A549 (cell line): Measurements from ENCODE around the gene NRM. TPM values are rescaled to one million over a fixed set of nuclear protein-coding genes. Genes with fewer than 3 reads are reported as not detected.

Experiments used
- ATAC-seq, 2 experiments: fragments of 200-7000 bp in 1 of 2; fragments of >200 bp in 1 of 2; cut with Nextera tagmentation in 1 of 2; cut with Tn5 transposase in 1 of 2; 3 replicates each; pipeline versions ENCODE4 v1.8.0 to v1.9.1; 2018 to 2020; ENCODE audit warnings: mild to moderate bottlenecking in 1 of 2, moderate library complexity in 1 of 2
- CTCF ChIA-PET: fragments of 300-600 bp; sonication (Branson Sonifier 250); formaldehyde crosslinking; extraction: SDS; loops from one replicate; lab custom pipeline; 2021; ENCODE audit warnings: antibody characterized with exemption, inconsistent platforms; lab: Yijun Ruan, JAX
- POLR2A ChIA-PET: fragments of 350-600 bp; formaldehyde crosslinking; extraction: SDS; loops from one replicate; lab custom pipeline; 2021; ENCODE audit warnings: antibody characterized with exemption, inconsistent platforms; lab: Yijun Ruan, JAX
- DNase-seq, 2 experiments: peaks; one replicate each; pipeline versions ENCODE4 v3.0.0 to v3.0.0-alpha.2; 2011 to 2016; ENCODE audit warnings: low read depth in 1 of 2, low spot score in 1 of 2
- FAIRE-seq: peaks from 2 replicates; lab custom pipeline; 2011; peaks lifted over from hg19 to GRCh38; lab: Jason Lieb, UNC
- H3K27ac ChIP-seq, 2 experiments: fragments of >200 bp; sonication (Bioruptor Twin); formaldehyde crosslinking; 3 replicates each; pipeline ENCODE4 v1.5.1; 2016 to 2017
- H3K4me1 ChIP-seq: fragments of >200 bp; sonication (Bioruptor Twin); formaldehyde crosslinking; 3 replicates; pipeline ENCODE4 v1.6.1; 2016
- H3K4me2 ChIP-seq: fragments of >200 bp; sonication (Bioruptor Twin); formaldehyde crosslinking; 3 replicates; pipeline ENCODE4 v1.6.1; 2016
- H3K4me3 ChIP-seq: fragments of >200 bp; sonication (Bioruptor Twin); formaldehyde crosslinking; 3 replicates; pipeline ENCODE4 v1.5.1; 2016
- H3K9me3 ChIP-seq: fragments of >200 bp; sonication (Bioruptor Twin); formaldehyde crosslinking; 3 replicates; pipeline ENCODE4 v1.6.1; 2016
- CEBPB ChIP-seq, 2 experiments: fragments of >200 bp in 1 of 2; sonication (Bioruptor Twin) in 1 of 2; formaldehyde crosslinking in 1 of 2; IDR thresholded peaks; 2 replicates each; pipeline ENCODE4 v1.6.1; 2012 to 2016
- CHD2 ChIP-seq: fragments of 150-350 bp; IDR thresholded peaks from 2 replicates; pipeline ENCODE4 v1.6.1; 2014; ENCODE audit warnings: low read length; ENCODE audit not compliant: partially characterized antibody
- CHD4 ChIP-seq: fragments of 200-600 bp; sonication (generic); IDR thresholded peaks from 2 replicates; pipeline ENCODE4 v1.6.1; 2016; ENCODE audit warnings: antibody characterized with exemption, mild to moderate bottlenecking, borderline replicate concordance
- E2F6 ChIP-seq: IDR thresholded peaks from 2 replicates; pipeline ENCODE4 v1.6.1; 2012; ENCODE audit warnings: low read depth, borderline replicate concordance
- EHMT2 ChIP-seq: fragments of 200-600 bp; sonication (generic); IDR thresholded peaks from 2 replicates; pipeline ENCODE4 v1.6.1; 2016; ENCODE audit warnings: antibody characterized with exemption, low read depth, mild to moderate bottlenecking, moderate library complexity
- EP300 ChIP-seq, 2 experiments: fragments of >200 bp; sonication (Bioruptor Twin); formaldehyde crosslinking; IDR thresholded peaks; 2 replicates in 1 of 2; 3 replicates in 1 of 2; pipeline ENCODE4 v1.6.1; 2016 to 2017
- FOXS1 ChIP-seq: fragments of 250-450 bp; sonication (Bioruptor Pico); IDR thresholded peaks from 2 replicates; pipeline ENCODE4 v1.5.0; 2020; ENCODE audit warnings: mild to moderate bottlenecking, moderate library complexity
- HDAC2 ChIP-seq: fragments of 200-600 bp; sonication (generic); IDR thresholded peaks from 2 replicates; pipeline ENCODE4 v1.6.1; 2016
- HMGXB4 ChIP-seq: fragments of 250-450 bp; sonication (Bioruptor Pico); IDR thresholded peaks from 2 replicates; pipeline ENCODE4 v1.5.0; 2021; ENCODE audit warnings: mild to moderate bottlenecking, moderate library complexity, borderline replicate concordance
- HOXA7 ChIP-seq: fragments of 250-450 bp; sonication (Bioruptor Pico); IDR thresholded peaks from 2 replicates; pipeline ENCODE4 v1.5.0; 2020; ENCODE audit warnings: mild to moderate bottlenecking, moderate library complexity
- JUNB ChIP-seq: fragments of >200 bp; sonication (Bioruptor Twin); formaldehyde crosslinking; IDR thresholded peaks from 2 replicates; pipeline ENCODE4 v1.6.1; 2016
- KDM5A ChIP-seq: fragments of 200-600 bp; sonication (generic); IDR thresholded peaks from 2 replicates; pipeline ENCODE4 v1.6.1; 2016; ENCODE audit warnings: antibody characterized with exemption, mild to moderate bottlenecking
- MAFK ChIP-seq: fragments of 450-650 bp; IDR thresholded peaks from 2 replicates; pipeline ENCODE4 v1.6.1; 2014; ENCODE audit not compliant: partially characterized antibody
- MAZ ChIP-seq: fragments of 150-350 bp; IDR thresholded peaks from 2 replicates; pipeline ENCODE4 v1.6.1; 2014; ENCODE audit warnings: antibody characterized with exemption, low read depth, low read length, borderline replicate concordance
- NFE2L2 ChIP-seq: fragments of 150-350 bp; conservative IDR thresholded peaks from 2 replicates; pipeline ENCODE4 v1.6.1; 2014; ENCODE audit warnings: low read length
- NR3C1 ChIP-seq: fragments of >200 bp; sonication (Bioruptor Twin); formaldehyde crosslinking; IDR thresholded peaks from 3 replicates; pipeline ENCODE4 v1.6.1; 2017
- PBX3 ChIP-seq: IDR thresholded peaks from 2 replicates; pipeline ENCODE4 v1.6.1; 2012
- PHF8 ChIP-seq: fragments of 200-600 bp; sonication (generic); IDR thresholded peaks from 2 replicates; pipeline ENCODE4 v1.6.1; 2016; ENCODE audit warnings: low read depth, mild to moderate bottlenecking, antibody characterized with exemption, moderate library complexity, borderline replicate concordance
- POLR2A ChIP-seq: IDR thresholded peaks from 2 replicates; pipeline ENCODE4 v1.6.1; 2012; ENCODE audit warnings: mild to moderate bottlenecking, low read length
- POLR2AphosphoS2 ChIP-seq: conservative IDR thresholded peaks from 2 replicates; pipeline ENCODE4 v1.6.1; 2012; ENCODE audit warnings: low read length, improper control_type of control experiment, inconsistent platforms
- RAD21 ChIP-seq, 2 experiments: fragments of >200 bp in 1 of 2; sonication (Bioruptor Twin) in 1 of 2; formaldehyde crosslinking in 1 of 2; IDR thresholded peaks in 1 of 2; conservative IDR thresholded peaks in 1 of 2; 2 replicates in 1 of 2; 3 replicates in 1 of 2; pipeline ENCODE4 v1.6.1; 2012 to 2018; ENCODE audit warnings: inconsistent platforms in 1 of 2
- RNF2 ChIP-seq: fragments of 200-600 bp; sonication (generic); IDR thresholded peaks from 2 replicates; pipeline ENCODE4 v1.6.1; 2016; ENCODE audit warnings: low read depth, mild to moderate bottlenecking, antibody characterized with exemption, moderate library complexity, borderline replicate concordance
- SMC3 ChIP-seq: fragments of >200 bp; sonication (Bioruptor Twin); formaldehyde crosslinking; IDR thresholded peaks from 3 replicates; pipeline ENCODE4 v1.6.1; 2018; ENCODE audit warnings: inconsistent platforms
- TFCP2L1 ChIP-seq: fragments of 250-450 bp; sonication (Bioruptor Pico); IDR thresholded peaks from 2 replicates; pipeline ENCODE4 v1.5.0; 2021; ENCODE audit warnings: mild to moderate bottlenecking
- WGBS: methylation state at CpG from one replicate; pipeline ENCODE4 v1.1.6; 2017; ENCODE audit errors: missing lambda C conversion rate; 5-methylcytosine and 5-hydroxymethylcytosine counted together
- polyA plus RNA-seq, 4 experiments: library from polyadenylated mRNA; depleted of rRNA in 3 of 4; stranded (reverse); fragments of >200 nt; fragmentation: RNase III in 1 of 4; extraction: RNeasy Plus Mini Kit Qiagen cat#74134 plus additional on column Dnase treatment in 1 of 4; gene quantifications; 2 replicates in 3 of 4; 3 replicates in 1 of 4; pipeline ENCODE4 v1.2.3, GENCODE V29; 2011 to 2017
- TF ChIP-seq, protein P1 (sequence below): fragments of 200-600 bp; sonication (generic); IDR thresholded peaks from 2 replicates; pipeline ENCODE4 v1.6.1; 2016; ENCODE audit warnings: antibody characterized with exemption, mild to moderate bottlenecking, moderate library complexity
- TF ChIP-seq, protein P2 (sequence below): fragments of >200 bp; sonication (Bioruptor Twin); formaldehyde crosslinking; IDR thresholded peaks from 2 replicates; pipeline ENCODE4 v1.6.1; 2016
- TF ChIP-seq, protein P3 (sequence below): fragments of >200 bp; sonication (Bioruptor Twin); formaldehyde crosslinking; IDR thresholded peaks from 3 replicates; pipeline ENCODE4 v1.5.1; 2016
- TF ChIP-seq, protein P4 (sequence below): fragments of 250-450 bp; sonication (Bioruptor Pico); IDR thresholded peaks from 2 replicates; pipeline ENCODE4 v1.5.0; 2020; ENCODE audit warnings: low read depth, mild to moderate bottlenecking, moderate library complexity
- TF ChIP-seq, protein P5 (sequence below): IDR thresholded peaks from 2 replicates; pipeline ENCODE4 v1.6.1; 2012

Gene NRM
- polyA plus RNA-seq, 2 of the 4 experiments (the other 2 are of a cell fraction): 11.3 to 13.0 TPM

DNA sequence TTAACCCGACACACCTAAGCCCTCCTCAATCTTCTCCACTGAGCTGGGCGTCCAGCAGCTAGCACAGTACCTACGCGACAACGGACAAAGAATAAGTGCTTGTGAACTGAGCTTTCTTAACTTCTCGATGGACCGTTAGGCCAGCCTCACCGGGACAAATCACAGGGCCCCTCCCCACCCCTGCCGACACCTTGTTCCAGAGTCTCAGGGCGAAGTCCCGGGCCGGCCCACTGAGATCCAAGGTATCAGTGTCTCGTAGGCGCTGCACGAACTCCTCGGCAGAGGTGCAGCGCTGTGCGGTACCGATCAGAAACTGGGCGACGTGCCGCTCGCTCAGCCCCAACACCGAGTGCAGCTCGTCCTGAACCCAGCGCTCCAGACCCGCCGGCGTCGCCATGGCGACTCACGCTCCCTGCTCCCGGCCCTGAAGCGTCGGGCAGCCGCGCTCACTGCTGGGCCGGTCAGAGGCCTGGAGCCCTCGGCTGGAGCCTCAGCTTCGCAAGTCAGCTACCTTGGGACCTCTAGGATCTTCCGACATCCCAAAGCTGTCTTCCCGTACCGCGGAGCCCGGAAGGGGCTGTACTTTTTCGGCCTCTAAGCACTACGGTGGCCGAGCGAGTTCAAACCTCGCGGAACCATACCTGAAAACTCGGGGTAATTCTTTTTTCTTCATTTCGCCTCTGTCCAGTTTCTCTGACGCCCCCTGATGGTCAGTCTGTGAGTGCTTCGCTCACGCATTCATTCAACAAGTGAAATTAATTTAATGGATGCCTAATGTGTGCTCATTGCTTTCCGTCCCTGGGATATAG, 18.1 kb downstream of the NRM start, which contains the start of gene DHX16:
Gene DHX16, minus strand, starts transcription at position 562 of the 809 bp plus-strand sequence. Its CDS starts 165 bp downstream, at position 397.
- peak within 1 kb of the TSS; percentile 79 for H3K4me3 ChIP-seq
- H3K4me2 ChIP-seq: peak within 1 kb of the TSS; percentile 85
- H3K27ac ChIP-seq: peak within 1 kb of the TSS; percentile 78 to 90
- ATAC-seq: peak; percentile 89 to 91
- ChIA-PET POLR2A (interaction anchor here (0.6 to 1.2 kb wide), 5 partner anchors 49 to 68 kb away, joined by 3 to 5 read pairs (median 3); partner anchors contain the start of genes MRPS18B and PPP1R10), CTCF (interaction anchor here (0.6 to 17.1 kb wide), 25 partner anchors 8 to 509 kb away, joined by 3 to 539 read pairs (median 4); partner anchors contain the start of genes ATAT1, MDC1 and TUBB)
- no peak for FAIRE-seq
- peak; percentile 82 to 97 for DNase-seq
- no peaks in the 10 kb centered on the region for H3K9me3 ChIP-seq
- H3K4me1 ChIP-seq: peaks cover 7% of the 10 kb centered on the region; the same call in 1 of the 3 replicates
- WGBS: 3% methylated on average over 24 of the region's 57 CpGs
- TF ChIP-seq PHF8 (0 out of 2 replicates have a peak, but pooled peaks have one; percentile 37), KDM5A (peak; percentile 60; the same call in 1 of the 2 replicates), MAFK (no peak), HOXA7 (CRISPR knock-in tag) (no peak), POLR2AphosphoS2 (no peak), FOXS1 (CRISPR knock-in tag) (no peak), NR3C1 (no peak), EP300 (IDR thresholded peaks at IDR 0.05) (no peak), JUNB (no peak), SMC3 (peak; percentile 48; the same call in 2 of the 3 replicates), PBX3 (0 out of 2 replicates have a peak, but pooled peaks have one; percentile 57), TFCP2L1 (CRISPR knock-in tag) (no peak), CHD4 (no peak), HMGXB4 (CRISPR knock-in tag) (no peak), CHD2 (peak; percentile 77), HDAC2 (no peak), RAD21 (conservative IDR thresholded peaks at IDR 0.05 in 1 of 2, IDR thresholded peaks at IDR 0.05 in 1 of 2) (peak; percentile 47 to 50; a peak in 4 of 5 replicates), CEBPB (IDR thresholded peaks at IDR 0.05) (no peak), RNF2 (no peak), EHMT2 (no peak), MAZ (no peak), E2F6 (no peak), POLR2A (peak; percentile 24), NFE2L2 (no peak)
- TF ChIP-seq, protein P1, sequence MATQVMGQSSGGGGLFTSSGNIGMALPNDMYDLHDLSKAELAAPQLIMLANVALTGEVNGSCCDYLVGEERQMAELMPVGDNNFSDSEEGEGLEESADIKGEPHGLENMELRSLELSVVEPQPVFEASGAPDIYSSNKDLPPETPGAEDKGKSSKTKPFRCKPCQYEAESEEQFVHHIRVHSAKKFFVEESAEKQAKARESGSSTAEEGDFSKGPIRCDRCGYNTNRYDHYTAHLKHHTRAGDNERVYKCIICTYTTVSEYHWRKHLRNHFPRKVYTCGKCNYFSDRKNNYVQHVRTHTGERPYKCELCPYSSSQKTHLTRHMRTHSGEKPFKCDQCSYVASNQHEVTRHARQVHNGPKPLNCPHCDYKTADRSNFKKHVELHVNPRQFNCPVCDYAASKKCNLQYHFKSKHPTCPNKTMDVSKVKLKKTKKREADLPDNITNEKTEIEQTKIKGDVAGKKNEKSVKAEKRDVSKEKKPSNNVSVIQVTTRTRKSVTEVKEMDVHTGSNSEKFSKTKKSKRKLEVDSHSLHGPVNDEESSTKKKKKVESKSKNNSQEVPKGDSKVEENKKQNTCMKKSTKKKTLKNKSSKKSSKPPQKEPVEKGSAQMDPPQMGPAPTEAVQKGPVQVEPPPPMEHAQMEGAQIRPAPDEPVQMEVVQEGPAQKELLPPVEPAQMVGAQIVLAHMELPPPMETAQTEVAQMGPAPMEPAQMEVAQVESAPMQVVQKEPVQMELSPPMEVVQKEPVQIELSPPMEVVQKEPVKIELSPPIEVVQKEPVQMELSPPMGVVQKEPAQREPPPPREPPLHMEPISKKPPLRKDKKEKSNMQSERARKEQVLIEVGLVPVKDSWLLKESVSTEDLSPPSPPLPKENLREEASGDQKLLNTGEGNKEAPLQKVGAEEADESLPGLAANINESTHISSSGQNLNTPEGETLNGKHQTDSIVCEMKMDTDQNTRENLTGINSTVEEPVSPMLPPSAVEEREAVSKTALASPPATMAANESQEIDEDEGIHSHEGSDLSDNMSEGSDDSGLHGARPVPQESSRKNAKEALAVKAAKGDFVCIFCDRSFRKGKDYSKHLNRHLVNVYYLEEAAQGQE: peak; percentile 36; the same call in 1 of the 2 replicates
- TF ChIP-seq, protein P2, sequence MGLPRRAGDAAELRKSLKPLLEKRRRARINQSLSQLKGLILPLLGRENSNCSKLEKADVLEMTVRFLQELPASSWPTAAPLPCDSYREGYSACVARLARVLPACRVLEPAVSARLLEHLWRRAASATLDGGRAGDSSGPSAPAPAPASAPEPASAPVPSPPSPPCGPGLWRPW: no peak
- TF ChIP-seq, protein P3, sequence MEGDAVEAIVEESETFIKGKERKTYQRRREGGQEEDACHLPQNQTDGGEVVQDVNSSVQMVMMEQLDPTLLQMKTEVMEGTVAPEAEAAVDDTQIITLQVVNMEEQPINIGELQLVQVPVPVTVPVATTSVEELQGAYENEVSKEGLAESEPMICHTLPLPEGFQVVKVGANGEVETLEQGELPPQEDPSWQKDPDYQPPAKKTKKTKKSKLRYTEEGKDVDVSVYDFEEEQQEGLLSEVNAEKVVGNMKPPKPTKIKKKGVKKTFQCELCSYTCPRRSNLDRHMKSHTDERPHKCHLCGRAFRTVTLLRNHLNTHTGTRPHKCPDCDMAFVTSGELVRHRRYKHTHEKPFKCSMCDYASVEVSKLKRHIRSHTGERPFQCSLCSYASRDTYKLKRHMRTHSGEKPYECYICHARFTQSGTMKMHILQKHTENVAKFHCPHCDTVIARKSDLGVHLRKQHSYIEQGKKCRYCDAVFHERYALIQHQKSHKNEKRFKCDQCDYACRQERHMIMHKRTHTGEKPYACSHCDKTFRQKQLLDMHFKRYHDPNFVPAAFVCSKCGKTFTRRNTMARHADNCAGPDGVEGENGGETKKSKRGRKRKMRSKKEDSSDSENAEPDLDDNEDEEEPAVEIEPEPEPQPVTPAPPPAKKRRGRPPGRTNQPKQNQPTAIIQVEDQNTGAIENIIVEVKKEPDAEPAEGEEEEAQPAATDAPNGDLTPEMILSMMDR: peak; percentile 74
- TF ChIP-seq, protein P4, sequence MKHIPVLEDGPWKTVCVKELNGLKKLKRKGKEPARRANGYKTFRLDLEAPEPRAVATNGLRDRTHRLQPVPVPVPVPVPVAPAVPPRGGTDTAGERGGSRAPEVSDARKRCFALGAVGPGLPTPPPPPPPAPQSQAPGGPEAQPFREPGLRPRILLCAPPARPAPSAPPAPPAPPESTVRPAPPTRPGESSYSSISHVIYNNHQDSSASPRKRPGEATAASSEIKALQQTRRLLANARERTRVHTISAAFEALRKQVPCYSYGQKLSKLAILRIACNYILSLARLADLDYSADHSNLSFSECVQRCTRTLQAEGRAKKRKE (CRISPR knock-in tag): no peak
- TF ChIP-seq, protein P5, sequence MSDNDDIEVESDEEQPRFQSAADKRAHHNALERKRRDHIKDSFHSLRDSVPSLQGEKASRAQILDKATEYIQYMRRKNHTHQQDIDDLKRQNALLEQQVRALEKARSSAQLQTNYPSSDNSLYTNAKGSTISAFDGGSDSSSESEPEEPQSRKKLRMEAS: peak; percentile 73
